Testis (tissue), 2 donors: Measurements from ENCODE around the gene NPVF.

Source experiments
- CTCF ChIP-seq, 3 experiments: fragments of 450-650 bp in 2 of 3; fragments of 200-600 bp in 1 of 3; sonication (generic) in 1 of 3; IDR thresholded peaks; one replicate each; pipeline ENCODE4 v1.5.1; 2016 to 2019; ENCODE audit warnings: antibody characterized with exemption in 3 of 3, mild to moderate bottlenecking in 2 of 3, moderate library complexity in 1 of 3
- POLR2A ChIP-seq: fragments of 450-650 bp; IDR thresholded peaks from one replicate; pipeline ENCODE4 v1.6.1; 2017; ENCODE audit warnings: antibody characterized with exemption, mild to moderate bottlenecking, moderate library complexity

GRCh38 chr7:25223206-25223605, 5.1 kb downstream of the NPVF start:
- TF ChIP-seq POLR2A (no peak), CTCF (IDR thresholded peaks at IDR 0.05) (no peak)
